SK-N-SH (cell line): ENCODE measurements around the gene RAD51B. TPM values are rescaled to one million over a fixed set of nuclear protein-coding genes. Genes with fewer than 3 reads are reported as not detected.

ENCODE experiments used
- CTCF ChIA-PET: fragments of 300-600, 350-600 bp; formaldehyde crosslinking; extraction: SDS; loops from one replicate; lab custom pipeline; 2021; lab: Yijun Ruan, JAX
- POLR2A ChIA-PET: fragments of 350-600 bp; sonication (Branson Sonifier 250); formaldehyde crosslinking; extraction: SDS; loops from one replicate; lab custom pipeline; 2020; ENCODE audit warnings: antibody characterized with exemption, inconsistent platforms; lab: Yijun Ruan, JAX
- DNase-seq: peaks from one replicate; pipeline ENCODE4 v3.0.0; 2012
- H2AFZ ChIP-seq: fragments of 200-600 bp; sonication (generic); 2 replicates; pipeline ENCODE4 v1.8.1; 2016; ENCODE audit warnings: antibody characterized with exemption, mild to moderate bottlenecking, low read depth
- H3F3A ChIP-seq: fragments of 200-600 bp; sonication (generic); replicated peaks from 2 replicates; pipeline ENCODE3; 2016; ENCODE audit warnings: antibody characterized with exemption, mild to moderate bottlenecking; ENCODE audit not compliant: insufficient read depth
- H3K27ac ChIP-seq, 2 experiments: fragments of 200-500 bp in 1 of 2; fragments of 200-600 bp in 1 of 2; sonication (Bioruptor generic) in 1 of 2; sonication (generic), shearing (Covaris generic) in 1 of 2; 2 replicates each; pipeline versions ENCODE4 v1.5.1 to v1.6.1; 2014 to 2016; ENCODE audit warnings: low read depth in 2 of 2, inconsistent platforms in 1 of 2, low read length in 1 of 2, mild to moderate bottlenecking in 1 of 2, mixed read lengths in 1 of 2
- H3K27me3 ChIP-seq: fragments of 200-600 bp; sonication (generic), shearing (Covaris generic); 2 replicates; pipeline ENCODE4 v1.6.1; 2016; ENCODE audit warnings: mixed run types; ENCODE audit not compliant: insufficient read depth
- H3K36me3 ChIP-seq, 2 experiments: fragments of 200-500 bp in 1 of 2; fragments of 200-600 bp in 1 of 2; sonication (Bioruptor generic) in 1 of 2; sonication (generic) in 1 of 2; replicated peaks in 1 of 2; 2 replicates each; pipeline versions ENCODE3 to v1.5.1; 2014 to 2016; ENCODE audit warnings: low read length in 1 of 2, mild to moderate bottlenecking in 1 of 2; ENCODE audit not compliant: insufficient read depth in 2 of 2, control insufficient read depth in 1 of 2
- H3K4me1 ChIP-seq, 2 experiments: fragments of 200-500 bp in 1 of 2; fragments of 200-600 bp in 1 of 2; sonication (Bioruptor generic) in 1 of 2; sonication (generic), shearing (Covaris generic) in 1 of 2; 2 replicates each; pipeline versions ENCODE4 v1.5.1 to v1.6.1; 2014 to 2016; ENCODE audit warnings: low read depth in 1 of 2, low read length in 1 of 2, mixed run types in 1 of 2; ENCODE audit not compliant: insufficient read depth in 2 of 2, control insufficient read depth in 1 of 2
- H3K4me2 ChIP-seq: fragments of 200-600 bp; sonication (generic), shearing (Covaris generic); 2 replicates; pipeline ENCODE4 v1.6.1; 2017; ENCODE audit warnings: mixed run types
- H3K4me3 ChIP-seq, 2 experiments: fragments of 200-500 bp in 1 of 2; fragments of 200-600 bp in 1 of 2; sonication (Bioruptor generic) in 1 of 2; sonication (generic), shearing (Covaris generic) in 1 of 2; 2 replicates each; pipeline versions ENCODE4 v1.5.1 to v1.8.1; 2014 to 2016; ENCODE audit warnings: low read depth in 2 of 2, inconsistent platforms in 1 of 2, low read length in 1 of 2, mild to moderate bottlenecking in 1 of 2, mixed read lengths in 1 of 2, moderate library complexity in 1 of 2
- H3K79me2 ChIP-seq: fragments of 200-600 bp; sonication (generic); 2 replicates; pipeline ENCODE4 v1.8.1; 2017; ENCODE audit warnings: mild to moderate bottlenecking; ENCODE audit not compliant: insufficient read depth
- H3K9ac ChIP-seq: fragments of 200-600 bp; sonication (generic); 2 replicates; pipeline ENCODE4 v1.6.1; 2017; ENCODE audit warnings: mixed run types
- H3K9me2 ChIP-seq: fragments of 200-600 bp; sonication (generic); 2 replicates; pipeline ENCODE4 v1.6.1; 2017; ENCODE audit warnings: mixed run types
- H3K9me3 ChIP-seq: fragments of 200-600 bp; sonication (generic); 2 replicates; pipeline ENCODE4 v1.6.1; 2017; ENCODE audit warnings: mixed run types, mild to moderate bottlenecking, moderate library complexity
- H4K20me1 ChIP-seq: fragments of 200-600 bp; sonication (generic); 2 replicates; pipeline ENCODE4 v1.6.1; 2017; ENCODE audit warnings: mild to moderate bottlenecking, mixed run types; ENCODE audit not compliant: insufficient read depth
- CTCF ChIP-seq: fragments of 200-600 bp; sonication (generic); IDR thresholded peaks from 2 replicates; pipeline ENCODE4 v1.6.1; 2017; ENCODE audit warnings: antibody characterized with exemption, mild to moderate bottlenecking, moderate library complexity
- EP300 ChIP-seq, 2 experiments: IDR thresholded peaks; 2 replicates each; pipeline versions ENCODE4 v1.4.0 to v1.6.1; 2012; ENCODE audit warnings: borderline replicate concordance in 1 of 2, low read depth in 1 of 2, low read length in 1 of 2
- FOSL2 ChIP-seq: IDR thresholded peaks from 2 replicates; pipeline ENCODE4 v1.4.0; 2012; ENCODE audit warnings: low read depth, mild to moderate bottlenecking, moderate library complexity, borderline replicate concordance
- GATA2 ChIP-seq: sonication (generic); formaldehyde crosslinking; IDR thresholded peaks from 2 replicates; pipeline ENCODE4 v1.5.0; 2020; ENCODE audit warnings: mild to moderate bottlenecking, missing genetic modification reagents
- MAX ChIP-seq: IDR thresholded peaks from 2 replicates; pipeline ENCODE4 v1.4.0; 2012; ENCODE audit warnings: low read depth
- MXI1 ChIP-seq: IDR thresholded peaks from 2 replicates; pipeline ENCODE4 v1.6.1; 2012; ENCODE audit warnings: mild to moderate bottlenecking, low read depth, low read length, improper control_type of control experiment
- NFIC ChIP-seq: IDR thresholded peaks from 2 replicates; pipeline ENCODE4 v1.4.0; 2012; ENCODE audit warnings: borderline replicate concordance
- RAD21 ChIP-seq: IDR thresholded peaks from 2 replicates; pipeline ENCODE4 v1.6.1; 2012; ENCODE audit warnings: mild to moderate bottlenecking, low read length
- RCOR1 ChIP-seq: fragments of 150-350 bp; IDR thresholded peaks from 2 replicates; pipeline ENCODE4 v1.6.1; 2017; ENCODE audit warnings: antibody characterized with exemption, low read length
- REST ChIP-seq: IDR thresholded peaks from 2 replicates; pipeline ENCODE4 v1.6.1; 2012; ENCODE audit warnings: mild to moderate bottlenecking, low read depth, low read length, moderate library complexity
- TAF1 ChIP-seq: IDR thresholded peaks from 2 replicates; pipeline ENCODE4 v1.6.1; 2012; ENCODE audit warnings: low read depth, mild to moderate bottlenecking, low read length, moderate library complexity, borderline replicate concordance
- TCF12 ChIP-seq: IDR thresholded peaks from 2 replicates; pipeline ENCODE4 v1.4.0; 2012
- TEAD4 ChIP-seq: IDR thresholded peaks from 2 replicates; pipeline ENCODE4 v1.4.0; 2012; ENCODE audit warnings: mild to moderate bottlenecking, borderline replicate concordance; ENCODE audit not compliant: insufficient read depth
- USF2 ChIP-seq: fragments of 150-350 bp; IDR thresholded peaks from 2 replicates; pipeline ENCODE4 v1.6.1; 2017; ENCODE audit warnings: antibody characterized with exemption, low read length, low read depth, borderline replicate concordance
- YY1 ChIP-seq: IDR thresholded peaks from 2 replicates; pipeline ENCODE4 v1.4.0; 2012; ENCODE audit warnings: low read depth, mild to moderate bottlenecking
- WGBS: methylation state at CpG from one replicate; pipeline ENCODE4 v1.1.6; 2017; ENCODE audit warnings: low lambda C conversion rate; 5-methylcytosine and 5-hydroxymethylcytosine counted together
- polyA plus RNA-seq, 3 experiments: library from polyadenylated mRNA; depleted of rRNA; stranded (reverse); fragments of >200 nt; gene quantifications; 2 replicates each; pipeline ENCODE4 v1.2.3, GENCODE V29; 2012

Gene RAD51B
- polyA plus RNA-seq, 1 of the 3 experiments (the other 2 are of a cell fraction), result 6.0 TPM

DNA sequence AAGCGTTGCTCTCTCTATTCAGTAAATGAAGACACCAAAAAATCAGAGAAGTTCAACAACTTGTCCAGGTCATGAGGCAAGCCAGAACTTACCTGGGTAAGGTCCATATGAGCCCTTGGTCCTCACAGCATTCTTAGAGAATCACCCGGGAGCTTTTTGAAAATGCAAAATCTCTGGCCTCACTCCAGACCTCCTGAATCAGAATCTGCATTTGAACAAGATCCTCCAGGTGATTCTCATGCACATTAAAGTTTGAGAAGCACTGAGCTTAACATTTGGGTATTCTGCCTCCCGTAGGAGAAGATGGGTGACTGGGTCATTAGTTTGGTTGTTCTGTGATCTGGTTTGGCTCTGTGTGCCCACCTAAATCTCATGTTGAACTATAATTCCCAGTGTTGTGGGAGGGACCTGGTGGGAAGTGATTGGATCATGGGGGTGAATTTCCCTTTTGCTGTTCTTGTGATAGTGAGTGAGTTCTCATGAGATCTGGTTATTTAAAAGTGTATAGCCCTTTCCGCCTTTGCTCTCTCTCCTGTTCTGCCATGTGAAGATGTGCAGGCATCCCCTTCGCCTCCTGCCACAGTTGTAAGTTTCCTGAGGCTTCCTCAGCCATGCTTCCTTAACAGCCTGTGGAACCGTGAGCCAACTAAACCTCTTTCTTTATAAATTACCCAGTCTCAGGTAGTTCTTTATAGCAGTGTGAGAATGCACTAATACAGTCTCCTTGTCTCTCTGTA lies 221.2 kb downstream of the RAD51B start:
- CTCF ChIA-PET, result interaction anchor here (0.9 to 1.5 kb wide), 3 partner anchors 9 to 642 kb away, joined by 3 read pairs; no protein-coding TSS in a partner anchor

More for the DNA sequence above, 221.2 kb downstream of the RAD51B start:
- Histone ChIP-seq H3K4me3 (no peak overlapping the region), H3K4me2 (no peak overlapping the region), H3K9me2 (no peaks in the 10 kb centered on the region), H3K79me2 (no peaks in the 10 kb centered on the region), H2AFZ (no peak overlapping the region), H4K20me1 (no peaks in the 10 kb centered on the region), H3K9me3 (no peaks in the 10 kb centered on the region), H3F3A (no peaks in the 10 kb centered on the region), H3K27me3 (no peaks in the 10 kb centered on the region), H3K4me1 (peaks cover 0 to 3% of the 10 kb centered on the region in 2 experiments; a peak in 1 of 4 replicates), H3K36me3 (no peaks in the 10 kb centered on the region), H3K27ac (no peak overlapping the region), H3K9ac (no peak overlapping the region)
- DNase-seq, result no peak
- POLR2A ChIA-PET, result no interaction called here
- WGBS, result 92% methylated on average over 5 of the region's 6 CpGs
- TF ChIP-seq MAX, result no peak
- no peak for TF ChIP-seq TAF1
- no peak for TF ChIP-seq YY1
- no peak for TF ChIP-seq TCF12
- no peak for TF ChIP-seq RCOR1
- no peak for TF ChIP-seq TEAD4
- no peak for TF ChIP-seq FOSL2
- no peak for TF ChIP-seq EP300 (IDR thresholded peaks at IDR 0.05; ENCODE audit: borderline replicate concordance in 1 of 2, low read depth in 1 of 2, low read length in 1 of 2)
- TF ChIP-seq USF2, result no peak
- TF ChIP-seq GATA2 (CRISPR knock-in tag), result no peak
- no peak for TF ChIP-seq REST
- TF ChIP-seq RAD21, result no peak
- TF ChIP-seq NFIC, result no peak
- no peak for TF ChIP-seq MXI1
- no peak for TF ChIP-seq CTCF
